ENCODE results near the gene TRIM75.

DNA sequence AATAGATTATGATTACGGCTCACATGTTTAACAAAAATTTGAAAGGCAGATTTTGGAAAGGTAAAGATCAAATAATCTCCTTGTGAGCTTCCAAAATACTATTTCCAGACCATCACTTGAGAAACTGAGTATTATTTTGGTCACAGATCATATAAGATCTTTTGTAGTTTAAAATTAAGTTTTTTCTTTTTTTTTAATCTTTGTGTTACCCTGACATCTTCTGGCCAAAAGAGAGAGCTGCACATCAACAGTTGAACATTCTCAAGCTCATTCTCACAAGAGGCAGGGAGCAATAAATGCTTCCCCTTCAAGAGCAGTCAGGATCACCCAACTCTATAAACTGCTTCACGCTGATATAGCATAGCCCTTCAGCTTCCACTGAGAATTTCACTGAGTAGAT lies 43.1 kb downstream of the TRIM75 start:
- TF ChIP-seq EZH2 (conservative IDR thresholded peaks at IDR 0.05; ENCODE audit: low read depth, low read length) (no peak), ZNF274 (CRISPR knock-in tag; IDR thresholded peaks at IDR 0.05) (no peak), DPF2 (CRISPR knock-in tag; IDR thresholded peaks at IDR 0.05; ENCODE audit: borderline replicate concordance, low read depth) (no peak), ZSCAN29 (CRISPR knock-in tag; conservative IDR thresholded peaks at IDR 0.05) (no peak), MYC (CRISPR knock-in tag; IDR thresholded peaks at IDR 0.05; ENCODE audit: borderline replicate concordance) (no peak)
- TF ChIP-seq, protein P1, sequence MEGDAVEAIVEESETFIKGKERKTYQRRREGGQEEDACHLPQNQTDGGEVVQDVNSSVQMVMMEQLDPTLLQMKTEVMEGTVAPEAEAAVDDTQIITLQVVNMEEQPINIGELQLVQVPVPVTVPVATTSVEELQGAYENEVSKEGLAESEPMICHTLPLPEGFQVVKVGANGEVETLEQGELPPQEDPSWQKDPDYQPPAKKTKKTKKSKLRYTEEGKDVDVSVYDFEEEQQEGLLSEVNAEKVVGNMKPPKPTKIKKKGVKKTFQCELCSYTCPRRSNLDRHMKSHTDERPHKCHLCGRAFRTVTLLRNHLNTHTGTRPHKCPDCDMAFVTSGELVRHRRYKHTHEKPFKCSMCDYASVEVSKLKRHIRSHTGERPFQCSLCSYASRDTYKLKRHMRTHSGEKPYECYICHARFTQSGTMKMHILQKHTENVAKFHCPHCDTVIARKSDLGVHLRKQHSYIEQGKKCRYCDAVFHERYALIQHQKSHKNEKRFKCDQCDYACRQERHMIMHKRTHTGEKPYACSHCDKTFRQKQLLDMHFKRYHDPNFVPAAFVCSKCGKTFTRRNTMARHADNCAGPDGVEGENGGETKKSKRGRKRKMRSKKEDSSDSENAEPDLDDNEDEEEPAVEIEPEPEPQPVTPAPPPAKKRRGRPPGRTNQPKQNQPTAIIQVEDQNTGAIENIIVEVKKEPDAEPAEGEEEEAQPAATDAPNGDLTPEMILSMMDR (CRISPR knock-in tag; IDR thresholded peaks at IDR 0.05): peak; percentile 48
- TF ChIP-seq, protein P2, sequence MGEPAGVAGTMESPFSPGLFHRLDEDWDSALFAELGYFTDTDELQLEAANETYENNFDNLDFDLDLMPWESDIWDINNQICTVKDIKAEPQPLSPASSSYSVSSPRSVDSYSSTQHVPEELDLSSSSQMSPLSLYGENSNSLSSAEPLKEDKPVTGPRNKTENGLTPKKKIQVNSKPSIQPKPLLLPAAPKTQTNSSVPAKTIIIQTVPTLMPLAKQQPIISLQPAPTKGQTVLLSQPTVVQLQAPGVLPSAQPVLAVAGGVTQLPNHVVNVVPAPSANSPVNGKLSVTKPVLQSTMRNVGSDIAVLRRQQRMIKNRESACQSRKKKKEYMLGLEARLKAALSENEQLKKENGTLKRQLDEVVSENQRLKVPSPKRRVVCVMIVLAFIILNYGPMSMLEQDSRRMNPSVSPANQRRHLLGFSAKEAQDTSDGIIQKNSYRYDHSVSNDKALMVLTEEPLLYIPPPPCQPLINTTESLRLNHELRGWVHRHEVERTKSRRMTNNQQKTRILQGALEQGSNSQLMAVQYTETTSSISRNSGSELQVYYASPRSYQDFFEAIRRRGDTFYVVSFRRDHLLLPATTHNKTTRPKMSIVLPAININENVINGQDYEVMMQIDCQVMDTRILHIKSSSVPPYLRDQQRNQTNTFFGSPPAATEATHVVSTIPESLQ (CRISPR knock-in tag; conservative IDR thresholded peaks at IDR 0.05): no peak
